ENCODE measurements around the gene GLIS2. TPM values are rescaled to one million over a fixed set of nuclear protein-coding genes. Genes with fewer than 3 reads are reported as not detected.

The GLIS2 gene
- total RNA-seq, 1 experiment from 2014 or later: 13.1 TPM

DNA sequence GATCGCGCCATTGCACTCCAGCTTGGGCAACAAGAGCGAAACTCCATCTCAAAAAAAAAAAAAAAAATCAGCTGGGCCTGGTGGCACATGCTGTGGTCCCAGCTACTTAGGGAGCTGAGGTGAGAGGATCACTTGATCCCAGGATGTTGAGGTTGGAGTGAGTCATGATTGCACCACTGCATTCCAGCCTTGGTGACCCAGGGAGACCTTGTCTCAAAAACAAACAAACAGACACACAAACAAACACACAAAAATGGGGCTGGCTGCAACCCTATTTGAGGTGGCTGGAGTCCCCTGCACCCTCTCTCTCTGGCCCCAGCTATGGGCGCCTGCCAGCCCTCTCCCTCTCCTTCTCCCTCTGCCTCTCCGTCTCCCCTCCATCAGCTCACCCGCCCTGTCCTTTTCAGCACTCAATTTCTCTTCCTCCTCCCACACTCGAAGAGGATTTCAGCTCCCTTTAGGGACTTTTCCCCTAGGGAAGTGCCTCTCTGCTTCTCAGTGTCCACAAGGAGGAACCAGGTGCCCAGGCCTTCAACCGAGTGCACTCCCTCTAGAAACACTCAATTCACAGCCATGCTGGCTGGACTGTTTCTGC is 25.5 kb upstream of the GLIS2 start:
- BruUV-seq (replicated peaks): no TSS peak
- intact Hi-C loops (cut with micrococcal nuclease; ENCODE audit: unreplicated experiment): loop anchor here (2.0 kb wide), 1 partner anchor 40 kb away; no protein-coding TSS in a partner anchor
- Histone ChIP-seq H3K27me3 (replicated peaks; ENCODE audit: control insufficient read depth, insufficient read depth, low read length) (no peaks in the 10 kb centered on the region), H3K36me3 (ENCODE audit: control insufficient read depth, insufficient read depth, low read length) (no peaks in the 10 kb centered on the region), H3K4me1 (peaks cover 4% of the 10 kb centered on the region), H3K9me3 (no peaks in the 10 kb centered on the region), H3K4me3 (ENCODE audit: low read depth, low read length) (no peak overlapping the region)
- peak; percentile 53 to 63 for DNase-seq
- Mint-ChIP-seq H3K4me1 (ENCODE audit: low read depth, unreplicated experiment) (peaks cover 19% of the 10 kb centered on the region), H3K27ac (ENCODE audit: unreplicated experiment) (peak overlapping the region; percentile 82), H3K9me3 (ENCODE audit: unreplicated experiment) (no peaks in the 10 kb centered on the region), H3K36me3 (ENCODE audit: insufficient read depth, unreplicated experiment) (peaks cover 5% of the 10 kb centered on the region), H3K27me3 (ENCODE audit: insufficient read depth, unreplicated experiment) (no peaks in the 10 kb centered on the region), H3K4me3 (ENCODE audit: unreplicated experiment) (no peak overlapping the region)
- CTCF ChIA-PET: interaction anchor here (0.5 to 1.3 kb wide), 9 partner anchors 10 to 1407 kb away, joined by 3 to 9 read pairs (median 3); no protein-coding TSS in a partner anchor
- peak in 1 of 2 experiments; percentile 31 for TF ChIP-seq CTCF (IDR thresholded peaks at IDR 0.05; ENCODE audit: insufficient read depth in 1 of 2, low read depth in 1 of 2, low read length in 1 of 2, severe bottlenecking in 1 of 2, unreplicated experiment in 1 of 2)
- POLR2A ChIA-PET: interaction anchor here (1.3 kb wide), 1 partner anchor 16 kb away, joined by 4 read pairs; no protein-coding TSS in a partner anchor

- no peaks in the 10 kb centered on the region for H3K36me3 ChIP-seq (ENCODE audit: control insufficient read depth, insufficient read depth, low read length)
- ChIA-PET POLR2A (no interaction called here), CTCF (no interaction called here)
- no peak for TF ChIP-seq CTCF (IDR thresholded peaks at IDR 0.05; ENCODE audit: insufficient read depth in 1 of 2, low read depth in 1 of 2, low read length in 1 of 2, severe bottlenecking in 1 of 2, unreplicated experiment in 1 of 2)
- BruUV-seq (replicated peaks): no TSS peak
- DNase-seq: no peak
- no peaks in the 10 kb centered on the region for H3K9me3 ChIP-seq
- H3K4me3 Mint-ChIP-seq (ENCODE audit: unreplicated experiment): no peak overlapping the region
- intact Hi-C loops (cut with micrococcal nuclease; ENCODE audit: unreplicated experiment): loop anchor here (2.0 kb wide), 1 partner anchor 39 kb away; no protein-coding TSS in a partner anchor
- no peak overlapping the region for H3K27ac Mint-ChIP-seq (ENCODE audit: unreplicated experiment)
- H3K27me3 Mint-ChIP-seq (ENCODE audit: insufficient read depth, unreplicated experiment): no peaks in the 10 kb centered on the region
- H3K9me3 Mint-ChIP-seq (ENCODE audit: unreplicated experiment): no peaks in the 10 kb centered on the region
- peaks cover 19% of the 10 kb centered on the region for H3K4me1 Mint-ChIP-seq (ENCODE audit: low read depth, unreplicated experiment)
- peaks cover 5% of the 10 kb centered on the region for H3K36me3 Mint-ChIP-seq (ENCODE audit: insufficient read depth, unreplicated experiment)
- H3K4me3 ChIP-seq (ENCODE audit: low read depth, low read length): no peak overlapping the region
- no peaks in the 10 kb centered on the region for H3K27me3 ChIP-seq (replicated peaks; ENCODE audit: control insufficient read depth, insufficient read depth, low read length)
- H3K4me1 ChIP-seq: peaks cover 4% of the 10 kb centered on the region
These were observed 24.2 kb upstream of the GLIS2 start for GRCh38 chr16:4291699-4292098.

- intact Hi-C loops (cut with micrococcal nuclease; ENCODE audit: unreplicated experiment): no loop called here
- Histone ChIP-seq H3K9me3 (no peaks in the 10 kb centered on the region), H3K4me1 (peaks cover 7% of the 10 kb centered on the region), H3K27me3 (replicated peaks; ENCODE audit: control insufficient read depth, insufficient read depth, low read length) (no peaks in the 10 kb centered on the region), H3K4me3 (ENCODE audit: low read depth, low read length) (no peak overlapping the region), H3K36me3 (ENCODE audit: control insufficient read depth, insufficient read depth, low read length) (no peaks in the 10 kb centered on the region)
- ChIA-PET CTCF (no interaction called here), POLR2A (no interaction called here)
- Mint-ChIP-seq H3K9me3 (ENCODE audit: unreplicated experiment) (no peaks in the 10 kb centered on the region), H3K27me3 (ENCODE audit: insufficient read depth, unreplicated experiment) (no peaks in the 10 kb centered on the region), H3K4me1 (ENCODE audit: low read depth, unreplicated experiment) (peaks cover 19% of the 10 kb centered on the region), H3K4me3 (ENCODE audit: unreplicated experiment) (no peak overlapping the region), H3K27ac (ENCODE audit: unreplicated experiment) (peak overlapping the region; percentile 77), H3K36me3 (ENCODE audit: insufficient read depth, unreplicated experiment) (peaks cover 5% of the 10 kb centered on the region)
- TF ChIP-seq CTCF (IDR thresholded peaks at IDR 0.05; ENCODE audit: insufficient read depth in 1 of 2, low read depth in 1 of 2, low read length in 1 of 2, severe bottlenecking in 1 of 2, unreplicated experiment in 1 of 2): no peak
- no peak for DNase-seq
- no TSS peak for BruUV-seq (replicated peaks)
These were observed 22.6 kb upstream of the GLIS2 start for GRCh38 chr16:4293181-4293716.

All from Caco-2 (cell line).